Measurements from ENCODE around the gene ZNF148.
"Not testable (repeated sequence)": the region's sequence is repeated elsewhere in the genome, so short reads cannot be mapped to it uniquely, and the experiment has no call there.

The ZNF148 gene

GRCh38 chr3:125374501-125374995 is 577 bp downstream of the ZNF148 start:
- no peak for DNase-seq

- no peak for DNase-seq
Measured at GRCh38 chr3:125367403-125368230, 7.5 kb downstream of the ZNF148 start.

- DNase-seq: no peak
Measured at GRCh38 chr3:125366132-125366531, 9.0 kb downstream of the ZNF148 start.

- no peak for DNase-seq
Measured at GRCh38 chr3:125359700-125360099, 15.4 kb downstream of the ZNF148 start.

- DNase-seq: no peak
Measured at GRCh38 chr3:125358923-125359322, 16.2 kb downstream of the ZNF148 start.

GRCh38 chr3:125357837-125358236 is 17.3 kb downstream of the ZNF148 start:
- DNase-seq: no peak

- DNase-seq: no peak
Measured at GRCh38 chr3:125357032-125357658, 18.0 kb downstream of the ZNF148 start.

- DNase-seq: no peak
Measured at GRCh38 chr3:125356140-125357026, 18.7 kb downstream of the ZNF148 start.

- DNase-seq: no peak
Measured at GRCh38 chr3:125353659-125354058, 21.5 kb downstream of the ZNF148 start.

GRCh38 chr3:125353128-125353527 is 22.0 kb downstream of the ZNF148 start:
- DNase-seq: no peak

GRCh38 chr3:125351814-125352456 is 23.2 kb downstream of the ZNF148 start:
- no peak for DNase-seq

GRCh38 chr3:125351152-125351551 is 24.0 kb downstream of the ZNF148 start:
- DNase-seq: no peak

GRCh38 chr3:125350597-125350996 is 24.5 kb downstream of the ZNF148 start:
- DNase-seq: no peak

- no peak for DNase-seq
Measured at GRCh38 chr3:125349556-125350165, 25.5 kb downstream of the ZNF148 start.

- DNase-seq: no peak
Measured at GRCh38 chr3:125349055-125349454, 26.1 kb downstream of the ZNF148 start.

- not testable (repeated sequence) for DNase-seq
Measured at GRCh38 chr3:125343367-125343766, 31.8 kb downstream of the ZNF148 start.

- no peak for DNase-seq
Measured at GRCh38 chr3:125340121-125340520, 35.0 kb downstream of the ZNF148 start.

GRCh38 chr3:125337506-125337905 is 37.6 kb downstream of the ZNF148 start:
- no peak for DNase-seq

- no peak for DNase-seq
Measured at GRCh38 chr3:125334675-125335560, 40.2 kb downstream of the ZNF148 start.

- no peak for DNase-seq
Measured at GRCh38 chr3:125332504-125332903, 42.6 kb downstream of the ZNF148 start.

GRCh38 chr3:125331243-125331642 is 43.9 kb downstream of the ZNF148 start:
- no peak for DNase-seq
